HG03139 (cell line): Measurements from ENCODE around the gene TNNT1.
"Not testable (repeated sequence)": the region's sequence is repeated elsewhere in the genome, so short reads cannot be mapped to it uniquely, and the experiment has no call there.

ENCODE experiments used
- ATAC-seq: cut with Tn5 transposase; IDR thresholded peaks from one replicate; pipeline ENCODE4 v1.9.1; 2021; ENCODE audit not compliant: unreplicated experiment

Gene TNNT1, protein sequence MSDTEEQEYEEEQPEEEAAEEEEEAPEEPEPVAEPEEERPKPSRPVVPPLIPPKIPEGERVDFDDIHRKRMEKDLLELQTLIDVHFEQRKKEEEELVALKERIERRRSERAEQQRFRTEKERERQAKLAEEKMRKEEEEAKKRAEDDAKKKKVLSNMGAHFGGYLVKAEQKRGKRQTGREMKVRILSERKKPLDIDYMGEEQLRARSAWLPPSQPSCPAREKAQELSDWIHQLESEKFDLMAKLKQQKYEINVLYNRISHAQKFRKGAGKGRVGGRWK

GRCh38 chr19:55149078-55150003 lies at the start of gene TNNT1:
Gene TNNT1 (minus strand): TSS chr19:55149206. CDS start chr19:55147157, 2,049 bp downstream.
- ATAC-seq: no peak

GRCh38 chr19:55198651-55199050 lies 49.6 kb upstream of the TNNT1 start:
- no peak for ATAC-seq

DNA sequence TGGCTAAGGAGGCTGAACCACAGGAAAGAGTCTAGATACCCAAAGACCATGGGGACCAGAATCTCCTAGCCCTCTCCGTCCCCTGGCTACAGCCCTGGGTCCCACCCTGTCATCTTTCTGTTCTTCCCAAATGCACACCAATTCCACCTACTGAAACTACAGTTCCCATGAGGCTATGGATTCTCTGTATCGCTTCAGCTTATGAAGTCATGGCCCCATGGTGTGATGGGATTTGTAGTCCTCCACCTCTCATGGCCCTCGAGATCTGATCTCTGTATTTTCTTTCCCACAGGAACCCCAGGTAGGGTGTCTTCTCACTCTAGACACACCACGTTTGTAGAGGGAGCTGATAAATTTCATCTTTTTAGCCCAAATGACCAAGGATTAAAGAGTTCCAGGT lies 48.5 kb upstream of the TNNT1 start:
- no peak for ATAC-seq

- ATAC-seq: no peak
These were observed 47.8 kb upstream of the TNNT1 start for GRCh38 chr19:55196803-55197202.

GRCh38 chr19:55193481-55193880 lies 44.5 kb upstream of the TNNT1 start:
- ATAC-seq: no peak

GRCh38 chr19:55189403-55189835 lies 40.4 kb upstream of the TNNT1 start:
- no peak for ATAC-seq

- no peak for ATAC-seq
These were observed 39.6 kb upstream of the TNNT1 start for GRCh38 chr19:55188625-55189024.

DNA sequence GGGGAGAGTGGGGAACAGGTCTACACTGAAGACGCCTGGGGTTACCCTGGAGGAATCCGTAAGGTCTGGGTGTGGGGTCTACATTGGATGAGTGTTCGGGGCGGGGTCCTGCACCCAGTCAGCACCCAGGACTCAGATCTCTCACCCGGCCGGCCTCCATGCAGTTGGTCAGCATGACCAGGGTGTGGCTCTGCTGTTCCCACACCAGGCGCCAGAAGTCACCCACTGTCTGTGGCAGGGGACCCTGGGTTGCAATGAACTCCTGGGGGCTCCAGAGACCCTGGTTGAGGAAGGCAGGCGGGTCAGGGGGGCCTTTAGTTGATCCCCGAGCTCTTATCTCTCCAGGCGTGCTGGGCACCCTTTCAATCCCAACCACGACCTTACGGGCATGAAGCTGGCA lies 37.1 kb upstream of the TNNT1 start:
- no peak for ATAC-seq

DNA sequence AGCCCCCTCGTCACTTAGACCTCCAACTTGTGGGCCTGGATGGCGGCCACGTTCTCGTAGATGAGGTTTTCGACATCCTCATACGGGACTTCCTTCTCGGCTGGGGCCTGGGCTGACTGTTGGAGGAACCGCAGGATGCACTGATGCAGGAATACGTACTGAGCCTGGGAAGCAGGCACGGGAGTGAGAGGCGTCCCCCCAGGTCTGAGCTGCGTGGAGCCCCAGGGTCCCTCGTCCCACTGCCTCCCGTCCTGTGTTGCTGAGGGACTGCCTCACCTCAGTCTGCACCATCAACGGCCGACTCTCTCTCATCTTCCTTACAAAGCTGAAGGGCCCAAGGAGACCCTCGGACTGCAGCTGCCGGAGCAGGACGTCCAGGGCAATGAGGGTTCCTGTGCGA lies 32.7 kb upstream of the TNNT1 start:
- no peak for ATAC-seq

GRCh38 chr19:55179606-55180484 lies 30.8 kb upstream of the TNNT1 start, which contains the start of gene SYT5:
Gene SYT5 (minus strand): TSS chr19:55180289. CDS start chr19:55179041, 1,248 bp downstream.
- no peak for ATAC-seq

DNA sequence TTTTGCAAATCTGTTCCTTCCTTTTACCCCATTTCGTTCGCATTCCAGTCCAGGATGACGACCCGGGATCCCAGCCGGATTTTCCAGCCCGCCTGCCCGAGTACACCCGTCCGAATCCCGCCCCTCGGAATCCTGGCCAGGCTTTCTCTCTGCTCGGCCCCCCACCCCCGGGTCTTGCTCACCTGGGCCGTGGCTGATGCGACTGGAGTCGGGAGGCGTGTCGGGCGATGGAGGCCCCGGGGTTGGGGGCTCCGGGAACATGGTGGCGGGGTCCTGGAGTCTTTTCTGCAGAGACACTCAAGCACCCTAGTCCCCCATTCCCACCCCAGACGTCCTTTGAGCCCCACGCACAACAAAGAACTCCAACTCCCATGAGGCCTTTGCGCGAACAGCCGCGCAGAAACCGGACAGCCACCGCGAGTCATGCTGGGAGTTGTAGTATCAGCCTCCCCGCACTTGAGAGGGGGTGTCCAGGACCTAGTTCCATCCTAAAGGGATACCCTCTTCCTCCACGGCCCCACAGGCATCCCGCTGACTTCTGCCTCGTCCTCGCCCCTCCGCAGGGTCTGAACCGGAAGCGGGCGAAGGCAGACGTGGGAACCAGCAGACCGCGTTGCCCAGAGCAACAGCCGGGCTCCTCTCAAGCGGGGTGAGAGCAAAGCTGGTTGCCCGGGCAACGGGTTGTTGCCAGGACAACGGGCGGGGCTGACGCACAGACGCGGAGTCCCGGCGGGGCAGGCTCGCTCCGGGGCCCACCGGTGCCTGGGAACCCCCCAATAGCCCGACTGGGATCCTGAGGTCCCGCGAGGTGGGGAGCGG lies 30.0 kb upstream of the TNNT1 start:
- ATAC-seq: peak; percentile 62

GRCh38 chr19:55176076-55176475 lies 27.1 kb upstream of the TNNT1 start:
- no peak for ATAC-seq

DNA sequence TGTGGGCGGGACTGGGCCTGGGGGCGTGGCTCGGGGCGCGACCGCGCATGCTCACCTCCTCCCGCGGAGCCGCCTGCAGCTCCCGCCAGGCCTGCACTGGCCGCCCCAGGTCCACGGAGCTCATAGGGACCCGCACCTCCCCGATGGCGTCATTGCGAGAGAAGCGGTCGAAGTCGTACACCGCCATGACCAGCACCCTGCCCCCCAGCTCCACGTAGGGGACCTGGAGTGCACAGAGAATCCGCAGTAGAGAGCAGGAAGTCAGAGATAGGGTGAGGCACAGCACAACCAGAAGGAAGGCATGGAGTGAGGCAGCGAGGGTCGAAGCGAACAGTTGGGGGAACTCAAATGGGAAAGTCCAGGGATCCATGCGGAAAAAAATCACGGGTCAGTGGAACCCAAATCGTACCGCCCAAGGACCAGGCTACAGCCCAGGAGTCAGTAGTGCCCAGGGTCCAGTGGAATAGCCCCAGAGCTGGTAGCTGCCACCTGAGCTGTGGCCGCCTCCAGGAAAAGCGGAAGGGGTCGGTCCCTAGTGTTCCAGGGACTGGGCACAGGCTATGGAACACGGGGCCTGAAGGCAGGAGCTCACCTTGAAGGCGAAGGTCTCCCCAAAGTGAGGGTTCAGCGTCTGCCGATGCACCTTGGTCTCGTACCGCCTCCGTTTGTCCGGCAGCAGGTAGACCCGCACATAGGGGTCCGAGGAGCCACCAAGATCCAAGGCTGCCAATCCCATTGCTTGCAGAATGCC lies 26.3 kb upstream of the TNNT1 start:
- no peak for ATAC-seq

DNA sequence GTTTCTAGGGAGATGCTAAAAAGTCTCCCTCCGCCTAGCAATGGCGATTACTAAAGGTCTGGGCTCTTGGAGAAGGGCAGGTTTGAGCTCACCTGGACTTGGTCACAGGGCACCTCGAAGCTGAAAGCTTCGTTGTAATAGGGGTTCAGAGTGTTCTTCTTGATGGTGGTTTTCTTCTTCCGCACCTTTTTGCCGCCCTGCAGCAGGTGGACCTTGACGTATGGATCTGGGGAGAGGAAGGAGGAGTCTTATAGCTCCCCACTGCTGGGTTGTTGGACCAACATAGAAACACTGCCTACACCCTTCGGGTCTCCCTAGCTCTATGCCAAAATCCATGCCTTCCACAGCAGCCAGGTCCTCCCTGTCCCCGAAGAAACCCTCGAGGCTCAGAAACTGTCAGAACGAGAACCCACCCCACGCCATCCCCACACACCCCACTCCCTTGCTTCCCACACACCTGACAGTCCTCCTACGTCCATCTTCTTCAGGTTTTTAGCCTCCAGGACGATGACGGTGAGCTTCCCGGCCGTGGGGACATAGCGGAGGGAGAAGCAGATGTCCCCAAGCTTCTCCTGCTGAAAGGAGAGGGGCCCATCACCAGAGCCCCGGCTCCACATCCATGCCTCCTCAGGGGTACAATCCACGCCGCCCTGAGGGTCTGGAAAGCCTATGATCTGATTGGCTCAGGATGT lies 25.6 kb upstream of the TNNT1 start:
- ATAC-seq: no peak

DNA sequence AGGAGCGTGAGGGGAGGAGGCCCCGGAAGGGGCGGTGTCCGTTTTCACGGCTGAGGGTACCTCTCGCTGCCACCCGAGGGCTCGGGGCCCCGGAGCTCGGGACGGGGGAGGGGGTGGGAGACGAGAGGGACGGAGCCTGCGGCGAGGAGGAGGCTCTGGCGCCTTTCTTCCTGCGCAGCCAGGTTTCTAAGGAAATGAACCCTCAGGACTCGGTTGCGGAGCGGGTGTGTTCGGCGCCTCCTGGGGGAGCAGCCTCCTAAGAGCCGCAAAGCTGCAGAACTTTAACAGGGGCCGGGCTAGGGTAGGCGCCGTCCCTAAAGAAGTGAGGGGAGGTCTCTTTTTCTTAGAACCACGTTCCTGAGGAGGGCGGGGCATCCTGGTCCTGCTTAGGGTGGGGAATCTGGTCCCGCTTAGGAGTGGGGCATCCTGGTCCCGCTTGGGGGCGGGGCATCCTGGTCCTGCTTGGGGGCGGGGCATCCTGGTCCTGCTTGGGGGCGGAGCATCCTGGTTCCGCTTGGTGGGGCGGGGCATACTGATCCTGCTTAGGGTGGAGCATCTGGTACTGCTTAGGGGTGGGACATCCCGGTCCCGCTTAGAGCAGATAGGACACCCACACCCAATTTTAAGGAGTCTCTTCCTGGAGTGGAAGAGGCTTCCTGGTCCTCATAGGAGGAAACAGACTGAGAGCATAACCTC lies 24.9 kb upstream of the TNNT1 start:
- ATAC-seq: no peak

DNA sequence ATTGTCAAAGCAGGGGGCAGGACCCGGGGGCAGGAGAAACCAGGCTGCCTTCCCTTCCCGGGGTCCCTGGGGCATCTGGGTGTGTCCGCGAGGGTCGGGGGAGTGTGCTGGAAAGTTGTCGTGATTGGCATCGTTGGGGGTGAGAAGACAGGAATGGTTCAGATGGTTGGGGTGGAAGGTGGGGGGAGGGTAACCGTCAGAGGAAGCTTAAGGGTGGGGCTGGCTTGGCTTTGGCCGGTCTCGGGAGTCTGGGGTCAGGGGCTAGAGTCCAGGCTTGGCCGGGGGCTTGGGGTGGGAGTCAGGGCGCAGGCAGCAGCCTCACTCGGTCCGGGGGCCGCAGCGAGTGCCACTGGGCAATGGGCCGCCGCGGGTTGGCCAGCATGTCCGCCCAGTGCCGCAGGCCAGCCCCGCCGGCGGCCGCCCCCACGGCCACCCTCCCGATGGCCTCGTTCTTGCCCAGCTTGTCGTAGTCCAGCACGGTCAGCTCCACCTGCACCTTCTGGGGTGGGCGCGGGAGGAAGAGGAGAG lies 24.2 kb upstream of the TNNT1 start:
- ATAC-seq: no peak

- no peak for ATAC-seq
These were observed 23.7 kb upstream of the TNNT1 start for GRCh38 chr19:55172741-55173140.

GRCh38 chr19:55172318-55172717 lies 23.3 kb upstream of the TNNT1 start:
- ATAC-seq: not testable (repeated sequence)
